H9 (cell line): ENCODE data around the gene CER1. TPM values are rescaled to one million over a fixed set of nuclear protein-coding genes. Genes with fewer than 3 reads are reported as not detected.

ENCODE experiments used
- DNase-seq: peaks from one replicate; pipeline ENCODE4 v3.0.0-alpha.2; 2017
- H2AFZ ChIP-seq: one replicate; pipeline ENCODE4 v1.6.1; 2013; ENCODE audit warnings: mild to moderate bottlenecking, low read length, control low read depth, moderate library complexity
- H2AK5ac ChIP-seq: 2 replicates; pipeline ENCODE4 v1.6.1; 2013; ENCODE audit warnings: low read length, control low read depth, mixed read lengths; ENCODE audit not compliant: insufficient read length
- H2BK120ac ChIP-seq: one replicate; pipeline ENCODE4 v1.6.1; 2013; ENCODE audit warnings: low read depth, mild to moderate bottlenecking, low read length, control low read depth, inconsistent platforms; ENCODE audit not compliant: poor library complexity, severe bottlenecking
- H2BK12ac ChIP-seq: 2 replicates; pipeline ENCODE4 v1.6.1; 2013; ENCODE audit warnings: low read length, control low read depth, mixed read lengths, low read depth; ENCODE audit not compliant: insufficient read length
- H2BK15ac ChIP-seq: 2 replicates; pipeline ENCODE4 v1.6.1; 2013; ENCODE audit warnings: low read depth, low read length, control low read depth
- H2BK20ac ChIP-seq: one replicate; pipeline ENCODE4 v1.6.1; 2013; ENCODE audit warnings: low read depth, mild to moderate bottlenecking, low read length, control low read depth, inconsistent platforms; ENCODE audit not compliant: poor library complexity, severe bottlenecking
- H2BK5ac ChIP-seq: 2 replicates; pipeline ENCODE4 v1.6.1; 2013; ENCODE audit warnings: low read length, control low read depth, mixed read lengths; ENCODE audit not compliant: insufficient read length
- H3K14ac ChIP-seq: 2 replicates; pipeline ENCODE4 v1.6.1; 2013; ENCODE audit warnings: low read length, control low read depth; ENCODE audit not compliant: insufficient read depth
- H3K18ac ChIP-seq: 2 replicates; pipeline ENCODE4 v1.6.1; 2013; ENCODE audit warnings: low read depth, mild to moderate bottlenecking, mixed read lengths, low read length, control low read depth; ENCODE audit not compliant: insufficient read length
- H3K23ac ChIP-seq: 2 replicates; pipeline ENCODE4 v1.6.1; 2013; ENCODE audit warnings: low read length, control low read depth, mixed read lengths, low read depth; ENCODE audit not compliant: insufficient read length
- H3K23me2 ChIP-seq: 2 replicates; pipeline ENCODE4 v1.6.1; 2013; ENCODE audit warnings: low read depth, mild to moderate bottlenecking, mixed read lengths, low read length, control low read depth; ENCODE audit not compliant: insufficient read length, poor library complexity, severe bottlenecking
- H3K27ac ChIP-seq: 2 replicates; pipeline ENCODE4 v1.5.1; 2013; ENCODE audit warnings: low read length, control low read depth, mixed read lengths, low read depth; ENCODE audit not compliant: insufficient read length
- H3K27me3 ChIP-seq: 2 replicates; pipeline ENCODE4 v1.6.1; 2013; ENCODE audit warnings: low read length, control low read depth, inconsistent platforms; ENCODE audit not compliant: insufficient read depth
- H3K4ac ChIP-seq: 2 replicates; pipeline ENCODE4 v1.6.1; 2013; ENCODE audit warnings: low read depth, mild to moderate bottlenecking, control low read depth, inconsistent platforms, low read length, moderate library complexity
- H3K4me1 ChIP-seq: 2 replicates; pipeline ENCODE4 v1.6.1; 2013; ENCODE audit warnings: low read length, control low read depth, inconsistent platforms; ENCODE audit not compliant: insufficient read depth
- H3K4me2 ChIP-seq: 2 replicates; pipeline ENCODE4 v1.6.1; 2013; ENCODE audit warnings: low read length, control low read depth, mixed read lengths; ENCODE audit not compliant: insufficient read length, insufficient read depth
- H3K56ac ChIP-seq: 2 replicates; pipeline ENCODE4 v1.6.1; 2013; ENCODE audit warnings: low read depth, mild to moderate bottlenecking, mixed read lengths, low read length, control low read depth; ENCODE audit not compliant: insufficient read length
- H3K79me1 ChIP-seq: 2 replicates; pipeline ENCODE4 v1.6.1; 2013; ENCODE audit warnings: low read depth, mild to moderate bottlenecking, moderate library complexity, low read length, control low read depth, inconsistent platforms; ENCODE audit not compliant: insufficient read depth, poor library complexity, severe bottlenecking
- H3K79me2 ChIP-seq: 2 replicates; pipeline ENCODE4 v1.6.1; 2013; ENCODE audit warnings: low read length, control low read depth, inconsistent platforms; ENCODE audit not compliant: insufficient read depth
- H3K9ac ChIP-seq: 2 replicates; pipeline ENCODE4 v1.6.1; 2013; ENCODE audit warnings: low read length, control low read depth, mixed read lengths; ENCODE audit not compliant: insufficient read length; ENCODE audit errors: extremely low read depth
- H3K9me3 ChIP-seq: one replicate; pipeline ENCODE4 v1.6.1; 2013; ENCODE audit warnings: low read depth, low read length, inconsistent platforms; ENCODE audit not compliant: control insufficient read depth
- H3T11ph ChIP-seq: one replicate; pipeline ENCODE4 v1.6.1; 2013; ENCODE audit warnings: mild to moderate bottlenecking, low read length, control low read depth, inconsistent platforms
- H4K20me1 ChIP-seq: one replicate; pipeline ENCODE4 v1.6.1; 2013; ENCODE audit not compliant: control insufficient read depth, insufficient read length, insufficient read depth
- H4K5ac ChIP-seq: 2 replicates; pipeline ENCODE4 v1.6.1; 2013; ENCODE audit warnings: low read depth, mild to moderate bottlenecking, mixed read lengths, low read length, control low read depth; ENCODE audit not compliant: insufficient read length
- H4K8ac ChIP-seq: replicated peaks from 2 replicates; pipeline ENCODE4 v1.6.1; 2013; ENCODE audit warnings: low read length, control low read depth, mixed read lengths, low read depth; ENCODE audit not compliant: insufficient read length
- H4K91ac ChIP-seq: 2 replicates; pipeline ENCODE4 v1.6.1; 2013; ENCODE audit warnings: low read depth, mild to moderate bottlenecking, moderate library complexity, mixed read lengths, low read length, control low read depth; ENCODE audit not compliant: insufficient read length
- H3K27ac Mint-ChIP-seq, 3 experiments: 2 replicates in 2 of 3; 3 replicates in 1 of 3; pipeline ENCODE4 v1.8.0; 2020 to 2021; ENCODE audit warnings: mixed read lengths in 3 of 3, mild to moderate bottlenecking in 1 of 3, moderate library complexity in 1 of 3
- H3K27me3 Mint-ChIP-seq: 2 replicates; pipeline ENCODE4 v1.8.0; 2021; ENCODE audit warnings: low read depth, mild to moderate bottlenecking, moderate library complexity, mixed read lengths
- H3K36me3 Mint-ChIP-seq, 3 experiments: 2 replicates in 2 of 3; 3 replicates in 1 of 3; pipeline ENCODE4 v1.8.0; 2020 to 2021; ENCODE audit warnings: low read depth in 3 of 3, mixed read lengths in 3 of 3; ENCODE audit not compliant: insufficient read depth in 1 of 3
- H3K4me1 Mint-ChIP-seq, 2 experiments: 2 replicates each; pipeline ENCODE4 v1.8.0; 2020; ENCODE audit warnings: mixed read lengths in 2 of 2
- H3K4me3 Mint-ChIP-seq, 2 experiments: 2 replicates in 1 of 2; 3 replicates in 1 of 2; pipeline ENCODE4 v1.8.0; 2020 to 2021; ENCODE audit warnings: mild to moderate bottlenecking in 2 of 2, mixed read lengths in 2 of 2, moderate library complexity in 1 of 2
- H3K9me3 Mint-ChIP-seq, 2 experiments: 2 replicates in 1 of 2; 3 replicates in 1 of 2; pipeline ENCODE4 v1.8.0; 2020; ENCODE audit warnings: mild to moderate bottlenecking in 2 of 2, mixed read lengths in 2 of 2, moderate library complexity in 1 of 2
- WGBS: extraction: QIAGEN DNeasy Blood & Tissue Kit; methylation state at CpG from one replicate; pipeline ENCODE4 v1.1.7; 2013; ENCODE audit warnings: missing lambda C conversion rate, low lambda C conversion rate, mixed read lengths; ENCODE audit not compliant: insufficient read length; ENCODE audit errors: extremely low coverage; 5-methylcytosine and 5-hydroxymethylcytosine counted together
- total RNA-seq: library from RNA; stranded (reverse); gene quantifications from 2 replicates; pipeline ENCODE4 v1.2.1, GENCODE V29; 2021
- TF ChIP-seq, protein P1 (sequence below): fragments of 200-600 bp; sonication (generic); conservative IDR thresholded peaks from 3 replicates; pipeline ENCODE4 v1.8.0; 2021; ENCODE audit warnings: antibody characterized with exemption, mild to moderate bottlenecking

CER1 gene
- total RNA-seq, 1 experiment from 2014 or later = 22.3 TPM

- no peak overlapping the region for H3K27ac Mint-ChIP-seq
- H4K91ac ChIP-seq = no peak overlapping the region
- no peak overlapping the region for H3K14ac ChIP-seq
- no peaks in the 10 kb centered on the region for H3K79me2 ChIP-seq
- H2BK15ac ChIP-seq = no peak overlapping the region
- no peak overlapping the region for H3K9ac ChIP-seq
- H3K79me1 ChIP-seq = no peaks in the 10 kb centered on the region
- H3K56ac ChIP-seq = no peak overlapping the region
- H3K23me2 ChIP-seq = no peaks in the 10 kb centered on the region
- no CpG with 5 or more reads among the region's 3 CpGs for WGBS
- no peak overlapping the region for H4K8ac ChIP-seq
- no peaks in the 10 kb centered on the region for H3K27me3 Mint-ChIP-seq
- H3K36me3 Mint-ChIP-seq = peaks cover 0 to 3% (median 0%) of the 10 kb centered on the region in 3 experiments; a peak in 2 of 7 replicates
- no peak overlapping the region for H3K4ac ChIP-seq
- no peak overlapping the region for H2AFZ ChIP-seq
- H4K5ac ChIP-seq = no peak overlapping the region
- TF ChIP-seq, protein P1, sequence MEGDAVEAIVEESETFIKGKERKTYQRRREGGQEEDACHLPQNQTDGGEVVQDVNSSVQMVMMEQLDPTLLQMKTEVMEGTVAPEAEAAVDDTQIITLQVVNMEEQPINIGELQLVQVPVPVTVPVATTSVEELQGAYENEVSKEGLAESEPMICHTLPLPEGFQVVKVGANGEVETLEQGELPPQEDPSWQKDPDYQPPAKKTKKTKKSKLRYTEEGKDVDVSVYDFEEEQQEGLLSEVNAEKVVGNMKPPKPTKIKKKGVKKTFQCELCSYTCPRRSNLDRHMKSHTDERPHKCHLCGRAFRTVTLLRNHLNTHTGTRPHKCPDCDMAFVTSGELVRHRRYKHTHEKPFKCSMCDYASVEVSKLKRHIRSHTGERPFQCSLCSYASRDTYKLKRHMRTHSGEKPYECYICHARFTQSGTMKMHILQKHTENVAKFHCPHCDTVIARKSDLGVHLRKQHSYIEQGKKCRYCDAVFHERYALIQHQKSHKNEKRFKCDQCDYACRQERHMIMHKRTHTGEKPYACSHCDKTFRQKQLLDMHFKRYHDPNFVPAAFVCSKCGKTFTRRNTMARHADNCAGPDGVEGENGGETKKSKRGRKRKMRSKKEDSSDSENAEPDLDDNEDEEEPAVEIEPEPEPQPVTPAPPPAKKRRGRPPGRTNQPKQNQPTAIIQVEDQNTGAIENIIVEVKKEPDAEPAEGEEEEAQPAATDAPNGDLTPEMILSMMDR = no peak
- no peak for DNase-seq
- H3K27me3 ChIP-seq = no peaks in the 10 kb centered on the region
- no peak overlapping the region for H2BK12ac ChIP-seq
- H3K4me1 ChIP-seq = no peaks in the 10 kb centered on the region; the same call in 1 of the 2 replicates
- no peak overlapping the region for H3K4me2 ChIP-seq
- H4K20me1 ChIP-seq = no peaks in the 10 kb centered on the region
- no peak overlapping the region for H2AK5ac ChIP-seq
- no peak overlapping the region for H3K4me3 Mint-ChIP-seq
- no peak overlapping the region for H2BK5ac ChIP-seq
- no peak overlapping the region for H3T11ph ChIP-seq
- H3K18ac ChIP-seq = no peak overlapping the region
- no peak overlapping the region for H3K27ac ChIP-seq
- no peaks in the 10 kb centered on the region for H3K9me3 Mint-ChIP-seq
- no peak overlapping the region for H2BK20ac ChIP-seq
- H3K4me1 Mint-ChIP-seq = peaks cover 20% of the 10 kb centered on the region in 2 experiments
- H3K9me3 ChIP-seq = no peaks in the 10 kb centered on the region
- H3K23ac ChIP-seq = no peak overlapping the region
- no peak overlapping the region for H2BK120ac ChIP-seq
Measured at GRCh38 chr9:14746626-14747025, 24.1 kb upstream of the CER1 start.
